HUES64 (cell line): ENCODE data around the gene SURF6. TPM values are rescaled to one million over a fixed set of nuclear protein-coding genes. Genes with fewer than 3 reads are reported as not detected.
"Not testable (repeated sequence)": the region's sequence is repeated elsewhere in the genome, so short reads cannot be mapped to it uniquely, and the experiment has no call there.

Source experiments
- H3K27ac ChIP-seq: 2 replicates; pipeline ENCODE4 v1.7.0; 2013; ENCODE audit warnings: low read depth, low read length, inconsistent platforms
- H3K27me3 ChIP-seq: 2 replicates; pipeline ENCODE4 v1.6.1; 2013; ENCODE audit warnings: mild to moderate bottlenecking, low read length; ENCODE audit not compliant: insufficient read depth
- H3K36me3 ChIP-seq: 2 replicates; pipeline ENCODE4 v1.6.1; 2013; ENCODE audit warnings: mild to moderate bottlenecking, low read length; ENCODE audit not compliant: insufficient read depth
- H3K4me1 ChIP-seq: 2 replicates; pipeline ENCODE4 v1.6.1; 2013; ENCODE audit warnings: mild to moderate bottlenecking, low read length, moderate library complexity; ENCODE audit not compliant: insufficient read depth
- H3K4me3 ChIP-seq: 2 replicates; pipeline ENCODE4 v1.5.1; 2013; ENCODE audit warnings: mild to moderate bottlenecking, low read length, moderate library complexity
- H3K9ac ChIP-seq: 2 replicates; pipeline ENCODE4 v1.6.1; 2013; ENCODE audit warnings: mild to moderate bottlenecking, low read depth, low read length
- H3K9me3 ChIP-seq: 2 replicates; pipeline ENCODE4 v1.6.1; 2013; ENCODE audit warnings: low read depth, low read length; ENCODE audit not compliant: insufficient read depth
- WGBS: fragments of 150-250, 120-280 bp; methylation state at CpG from one replicate; pipeline ENCODE4 v1.1.7; 2013; ENCODE audit warnings: missing lambda C conversion rate; 5-methylcytosine and 5-hydroxymethylcytosine counted together
- polyA plus RNA-seq, 2 experiments: library from polyadenylated mRNA; stranded (reverse); fragments of 50-300 nt; gene quantifications; one replicate each; pipeline ENCODE4 v1.2.3, GENCODE V29; 2013

Gene SURF6
- 28.4 TPM for polyA plus RNA-seq (2013, experiment 1 of 2)
- polyA plus RNA-seq (2013, experiment 2 of 2): 23.1 TPM

DNA sequence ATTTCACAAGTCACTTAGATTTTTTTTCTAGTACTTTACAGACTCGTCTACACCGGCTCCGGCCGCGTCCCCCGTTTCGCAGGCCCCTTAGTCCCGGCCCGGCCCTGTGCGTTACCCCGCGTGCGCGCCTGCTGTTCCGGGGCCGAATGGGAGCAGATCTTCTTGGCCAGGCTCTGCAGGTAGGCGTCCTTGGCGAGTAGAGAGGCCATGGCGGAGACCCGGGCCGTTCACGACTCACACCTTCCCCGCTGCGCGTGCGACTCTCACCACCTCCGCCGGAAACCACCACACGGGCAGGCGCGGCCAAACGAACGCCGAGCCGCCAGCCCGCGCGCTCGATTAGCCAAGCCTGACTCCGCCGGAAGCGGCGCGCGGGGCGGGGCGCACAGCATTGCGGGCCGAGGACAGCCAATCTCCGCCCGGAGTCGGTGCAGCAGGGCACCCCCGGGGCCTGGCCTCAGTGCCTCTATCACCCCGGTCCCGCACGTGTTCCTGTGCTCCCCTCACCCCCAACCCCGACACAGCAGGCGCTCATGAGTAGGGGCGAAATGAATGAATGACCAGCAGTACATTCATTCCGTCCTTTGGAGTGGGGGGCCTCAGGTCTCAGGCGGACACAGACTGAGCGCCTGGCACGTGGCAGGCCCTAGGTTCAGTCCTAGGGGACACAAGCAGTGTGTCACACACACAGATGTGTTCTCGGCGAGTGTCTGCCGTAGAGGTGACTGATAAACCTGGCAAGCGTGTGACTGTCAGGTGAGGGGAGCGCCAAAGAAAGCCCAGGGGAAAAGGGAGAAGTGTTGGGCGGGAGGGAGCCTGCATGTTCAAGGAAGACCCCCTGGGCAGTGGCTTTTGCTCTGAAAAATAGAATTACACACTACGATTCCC is at the start of gene SURF6:
SURF6 (minus strand) TSS at position 265 of the 888 bp plus-strand sequence; CDS start at position 209, 56 bp downstream.
- H3K27me3 ChIP-seq: no peaks in the 10 kb centered on the region
- H3K36me3 ChIP-seq: peaks cover 62% of the 10 kb centered on the region
- WGBS: 4% methylated on average over 70 of the region's 70 CpGs
- H3K9ac ChIP-seq: peak within 1 kb of the TSS; percentile 96
- peak within 1 kb of the TSS; percentile 99 for H3K4me3 ChIP-seq
- H3K4me1 ChIP-seq: peaks cover 7% of the 10 kb centered on the region; the same call in 1 of the 2 replicates
- H3K27ac ChIP-seq: peak within 1 kb of the TSS; percentile 95
- no peaks in the 10 kb centered on the region for H3K9me3 ChIP-seq

DNA sequence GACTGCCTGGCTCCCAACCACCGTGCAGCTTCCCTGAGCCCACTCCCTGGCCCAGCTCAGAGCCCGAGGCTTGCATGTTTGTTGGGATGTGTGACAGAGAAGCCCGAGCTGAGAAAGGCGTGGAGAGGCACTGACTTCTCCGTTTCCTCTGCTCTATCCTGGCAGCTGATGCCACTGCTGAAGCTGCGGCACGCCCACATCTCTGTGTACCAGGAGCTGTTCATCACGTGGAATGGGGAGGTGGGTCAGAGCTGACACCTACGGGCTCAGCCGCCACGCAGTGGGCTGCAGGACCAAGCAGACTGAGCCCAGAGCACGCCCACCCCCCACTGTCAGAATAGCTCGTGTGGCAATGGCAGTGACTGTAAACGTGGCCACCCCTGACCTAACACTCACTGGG is 49.5 kb upstream of the SURF6 start:
- Histone ChIP-seq H3K4me3 (no peak overlapping the region), H3K36me3 (no peaks in the 10 kb centered on the region), H3K27ac (no peak overlapping the region), H3K4me1 (no peaks in the 10 kb centered on the region), H3K9me3 (no peaks in the 10 kb centered on the region), H3K27me3 (no peaks in the 10 kb centered on the region), H3K9ac (no peak overlapping the region)
- whole genome bisulfite sequencing: 90% methylated on average over 14 of the region's 14 CpGs

DNA sequence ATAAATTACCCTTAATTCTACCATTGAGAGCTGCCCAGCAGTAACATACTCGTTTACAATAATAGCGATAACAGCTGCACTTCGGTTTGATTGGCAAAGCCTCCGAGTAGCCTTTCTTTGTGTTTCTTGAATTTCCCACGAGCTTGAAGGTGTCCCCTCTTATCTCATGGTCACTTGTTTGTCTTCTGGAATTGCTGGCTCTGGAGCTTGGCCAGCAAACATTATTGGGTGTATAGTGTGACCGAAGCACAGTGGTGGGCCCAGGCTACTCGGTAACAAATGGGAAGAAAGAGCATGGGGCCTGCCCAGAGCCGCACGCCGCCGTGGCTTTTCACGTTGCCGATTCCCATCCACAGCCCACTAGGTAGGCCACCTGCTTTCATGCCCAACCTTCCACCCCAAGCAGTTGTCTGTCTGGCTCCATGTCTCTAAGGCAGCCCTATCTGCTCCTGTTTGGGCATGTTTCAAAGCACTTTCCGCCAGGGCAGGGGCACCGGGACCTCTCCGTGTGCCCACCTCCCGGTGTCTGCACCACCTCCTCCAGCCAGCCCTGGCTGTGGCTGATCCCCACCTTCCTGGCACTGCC is 48.8 kb upstream of the SURF6 start:
- Histone ChIP-seq H3K4me3 (no peak overlapping the region), H3K36me3 (no peaks in the 10 kb centered on the region), H3K4me1 (no peaks in the 10 kb centered on the region), H3K9ac (no peak overlapping the region), H3K27me3 (no peaks in the 10 kb centered on the region), H3K27ac (no peak overlapping the region), H3K9me3 (no peaks in the 10 kb centered on the region)
- WGBS: 94% methylated on average over 17 of the region's 17 CpGs

DNA sequence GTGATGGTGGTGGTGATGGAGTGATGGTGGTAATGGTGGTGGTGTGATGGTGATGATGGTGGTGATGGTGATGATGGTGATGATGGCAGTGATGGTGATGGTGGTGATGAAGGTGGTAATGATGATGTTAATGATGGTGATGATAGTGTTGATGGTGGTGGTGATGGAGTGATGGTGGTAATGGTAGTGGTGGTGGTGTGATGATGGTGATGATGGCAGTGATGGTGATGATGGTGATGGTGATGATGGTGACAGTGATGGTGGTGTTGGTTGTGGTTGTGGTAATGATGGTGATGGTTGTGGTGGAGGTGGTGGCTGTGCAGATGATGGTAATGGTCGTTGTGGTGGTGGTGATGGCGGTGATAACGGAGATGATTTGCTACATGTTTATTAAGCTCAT is 47.5 kb upstream of the SURF6 start:
- no peaks in the 10 kb centered on the region for H3K4me1 ChIP-seq
- no peaks in the 10 kb centered on the region; the same call in 1 of the 2 replicates for H3K27me3 ChIP-seq
- no peaks in the 10 kb centered on the region for H3K9me3 ChIP-seq
- no peak overlapping the region for H3K4me3 ChIP-seq
- 94% methylated on average over 3 of the region's 3 CpGs for WGBS
- no peak overlapping the region for H3K27ac ChIP-seq
- H3K9ac ChIP-seq: no peak overlapping the region
- H3K36me3 ChIP-seq: no peaks in the 10 kb centered on the region

DNA sequence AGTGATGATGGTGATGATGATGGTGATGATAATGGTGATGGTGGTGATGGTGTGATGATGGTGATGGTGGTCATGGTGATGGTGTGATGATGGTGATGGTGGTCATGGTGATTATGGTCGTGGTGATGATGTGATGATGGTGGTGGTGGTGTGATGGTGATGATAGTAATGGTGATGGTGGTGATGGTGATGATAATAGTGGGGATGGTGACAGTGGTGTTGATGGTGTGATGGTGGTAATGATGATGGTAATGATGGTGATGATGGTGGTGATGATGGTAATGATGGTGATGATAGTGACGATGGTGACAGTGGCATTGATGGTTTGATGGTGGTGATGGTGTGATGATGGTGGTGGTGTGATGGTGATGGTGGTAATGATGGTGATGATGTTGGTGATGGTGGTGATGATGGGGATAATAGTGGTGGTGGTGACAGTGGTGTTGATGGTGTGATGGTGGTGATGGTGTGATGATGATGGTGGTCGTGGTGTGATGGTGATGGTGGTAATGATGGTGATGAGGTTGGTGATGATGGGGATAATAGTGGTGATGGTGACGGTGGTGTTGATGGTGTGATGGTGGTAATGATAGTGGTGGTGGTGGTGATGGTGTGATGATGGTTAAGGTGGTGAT is 46.6 kb upstream of the SURF6 start:
- Histone ChIP-seq H3K4me1 (no peaks in the 10 kb centered on the region), H3K9me3 (no peaks in the 10 kb centered on the region), H3K9ac (no peak overlapping the region), H3K27ac (no peak overlapping the region), H3K4me3 (no peak overlapping the region), H3K36me3 (no peaks in the 10 kb centered on the region), H3K27me3 (peaks cover 4% of the 10 kb centered on the region; the same call in 1 of the 2 replicates)
- 86% methylated on average over 4 of the region's 4 CpGs for WGBS

DNA sequence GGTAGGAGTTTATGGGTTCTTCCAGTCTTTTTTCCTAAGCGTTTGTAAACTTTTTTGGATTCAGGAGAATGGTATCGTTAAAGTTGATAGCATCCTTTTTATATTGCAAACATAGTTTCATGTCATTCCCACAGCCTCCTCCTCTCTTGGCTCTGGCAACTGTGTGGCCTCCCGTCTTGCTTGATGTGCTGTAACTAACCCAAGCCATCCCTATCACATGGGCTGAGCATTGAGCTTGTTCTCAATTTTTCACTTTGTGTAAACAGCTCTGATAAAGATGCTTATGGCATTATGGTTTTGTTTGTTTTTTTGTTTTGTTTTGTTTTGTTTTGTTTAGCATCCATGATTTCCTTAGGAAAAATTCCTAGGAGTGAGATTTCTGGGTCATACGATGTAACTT is 44.7 kb upstream of the SURF6 start:
- H3K9ac ChIP-seq: no peak overlapping the region
- H3K4me1 ChIP-seq: no peaks in the 10 kb centered on the region
- WGBS: 92% methylated on average over 4 of the region's 4 CpGs
- H3K4me3 ChIP-seq: no peak overlapping the region
- peaks cover 14% of the 10 kb centered on the region for H3K27me3 ChIP-seq
- no peaks in the 10 kb centered on the region for H3K36me3 ChIP-seq
- no peaks in the 10 kb centered on the region for H3K9me3 ChIP-seq
- no peak overlapping the region for H3K27ac ChIP-seq

DNA sequence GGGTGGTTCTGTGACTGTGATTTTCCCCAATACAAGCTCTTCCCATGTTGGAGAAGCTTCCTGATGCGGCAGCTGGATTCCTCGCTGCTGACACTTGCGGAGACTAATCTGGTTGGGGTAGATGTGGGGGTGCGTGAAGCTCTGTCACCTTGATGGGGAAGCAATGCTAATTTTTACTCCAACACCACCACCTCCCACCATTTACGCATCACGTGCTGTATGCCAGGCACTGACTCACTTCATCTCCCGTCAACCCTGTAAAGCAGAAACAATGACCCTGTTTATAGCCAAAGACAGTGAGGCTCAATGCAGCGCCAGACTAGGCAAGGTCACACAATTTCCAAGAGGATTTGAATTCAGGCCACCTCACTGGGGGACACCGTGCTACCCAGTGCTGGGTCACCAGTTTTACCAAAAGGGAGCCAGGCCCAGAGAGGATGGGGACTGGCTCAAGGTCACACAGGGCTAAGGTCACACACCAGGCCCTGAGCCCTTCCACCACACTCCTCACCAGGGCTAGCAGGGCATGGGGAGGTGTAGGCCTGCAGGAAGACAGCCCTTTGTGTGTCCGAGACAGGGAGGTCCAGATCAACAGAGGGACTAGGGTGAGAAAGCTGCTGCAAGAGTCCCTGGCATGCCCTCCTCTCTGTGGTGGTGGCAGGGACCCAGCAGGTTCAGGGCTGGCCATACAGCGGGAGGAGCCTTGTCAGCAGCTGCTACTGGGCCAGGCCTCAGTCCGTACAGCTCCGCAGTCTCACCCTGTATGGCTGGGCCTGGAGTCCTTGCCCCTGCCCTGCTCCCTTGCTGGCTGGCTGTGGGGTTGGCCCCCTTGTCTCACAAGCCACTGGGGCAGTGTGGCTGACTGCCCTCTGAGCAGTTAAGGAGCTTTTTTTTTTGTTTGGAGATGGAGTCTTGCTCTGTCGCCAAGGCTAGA is 43.4 kb upstream of the SURF6 start:
- Histone ChIP-seq H3K27ac (no peak overlapping the region), H3K9me3 (no peaks in the 10 kb centered on the region), H3K9ac (no peak overlapping the region), H3K27me3 (peaks cover 14% of the 10 kb centered on the region), H3K4me1 (no peaks in the 10 kb centered on the region), H3K4me3 (no peak overlapping the region), H3K36me3 (no peaks in the 10 kb centered on the region)
- 91% methylated on average over 13 of the region's 14 CpGs for WGBS

DNA sequence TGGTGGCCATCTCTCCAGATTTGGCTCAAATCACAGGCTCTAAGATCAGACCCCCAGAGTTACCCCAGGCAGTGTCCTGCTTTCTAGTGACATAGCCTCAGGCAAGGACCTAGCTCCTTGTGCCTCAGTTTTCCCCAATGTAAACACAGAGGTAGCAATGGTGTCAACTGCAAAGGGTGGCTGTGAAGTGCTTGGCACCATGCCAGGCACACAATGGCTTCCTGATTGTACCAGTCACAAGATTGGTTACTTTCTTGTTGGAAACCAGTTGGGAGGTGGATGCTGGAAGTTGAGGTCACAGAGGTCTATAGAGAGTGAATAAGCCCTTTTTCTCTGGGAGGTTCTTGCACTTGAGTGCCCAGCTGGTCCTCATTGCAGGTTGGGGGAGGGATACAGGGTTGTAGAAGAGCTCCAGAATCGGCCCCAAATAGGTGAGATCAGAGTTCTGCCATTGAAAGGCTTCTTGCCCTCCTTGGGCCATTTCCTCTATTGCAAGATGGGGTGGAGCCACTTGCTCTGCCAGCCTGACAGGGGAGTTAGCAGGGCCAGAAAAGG is 42.5 kb upstream of the SURF6 start:
- Histone ChIP-seq H3K36me3 (peaks cover 2% of the 10 kb centered on the region; the same call in 1 of the 2 replicates), H3K27me3 (peaks cover 14% of the 10 kb centered on the region), H3K9me3 (no peaks in the 10 kb centered on the region), H3K27ac (no peak overlapping the region), H3K9ac (no peak overlapping the region), H3K4me1 (no peaks in the 10 kb centered on the region), H3K4me3 (no peak overlapping the region)
- WGBS: 95% methylated on average over 1 of the region's 1 CpG

DNA sequence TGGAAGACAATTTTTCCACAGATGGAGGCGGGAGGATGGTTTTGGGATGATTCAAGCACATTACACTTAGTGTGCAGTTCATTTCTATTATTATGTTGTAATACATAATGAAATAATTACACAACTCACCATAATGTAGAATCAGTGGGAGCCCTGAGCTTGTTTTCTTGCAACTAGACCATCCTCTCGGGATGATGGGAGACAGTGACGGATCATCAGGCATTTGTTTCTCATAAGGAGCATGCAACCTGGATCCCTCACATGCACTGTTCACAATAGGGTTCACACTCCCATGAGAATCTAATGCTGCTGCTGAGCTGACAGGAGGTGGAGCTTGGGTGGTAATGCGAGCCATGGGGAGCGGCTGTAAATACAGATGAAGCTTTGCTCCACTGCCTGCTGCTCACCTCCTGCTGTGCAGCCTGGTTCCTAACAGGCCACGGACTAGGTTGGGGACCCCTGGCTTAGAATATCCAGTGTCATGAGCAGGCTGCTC is 41.8 kb upstream of the SURF6 start:
- Histone ChIP-seq H3K9ac (no peak overlapping the region), H3K9me3 (no peaks in the 10 kb centered on the region), H3K27ac (no peak overlapping the region), H3K4me1 (no peaks in the 10 kb centered on the region), H3K27me3 (peaks cover 14% of the 10 kb centered on the region), H3K4me3 (no peak overlapping the region), H3K36me3 (peaks cover 7% of the 10 kb centered on the region; the same call in 1 of the 2 replicates)
- WGBS: 53% methylated on average over 6 of the region's 6 CpGs

DNA sequence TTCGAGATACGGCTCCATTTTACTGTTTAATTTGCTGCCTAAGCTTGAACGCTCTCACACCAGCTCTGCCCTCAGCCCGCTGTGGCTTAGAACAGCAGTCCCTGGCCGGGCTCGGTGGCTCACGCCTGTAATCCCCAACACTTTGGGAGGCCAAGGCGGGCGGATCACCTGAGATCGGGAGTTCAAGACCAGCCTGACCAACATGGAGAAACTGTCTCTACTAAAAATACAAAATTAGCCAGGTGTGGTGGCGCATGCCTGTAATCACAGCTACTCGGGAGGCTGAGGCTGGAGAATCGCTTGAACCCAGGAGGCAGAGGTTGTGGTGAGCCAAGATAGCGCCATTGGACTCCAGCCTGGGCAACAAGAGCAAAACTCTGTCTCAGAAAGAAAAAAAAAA is 41.3 kb upstream of the SURF6 start:
- not testable (repeated sequence) for H3K9ac ChIP-seq, H3K27ac ChIP-seq, H3K36me3 ChIP-seq, H3K9me3 ChIP-seq, H3K4me1 ChIP-seq, H3K4me3 ChIP-seq
- peaks cover 14% of the 10 kb centered on the region for H3K27me3 ChIP-seq
- 92% methylated on average over 14 of the region's 14 CpGs for WGBS
